CD4-positive, alpha-beta T cell (primary cell): ENCODE measurements around the gene TOMM40L. TPM values are rescaled to one million over a fixed set of nuclear protein-coding genes. Genes with fewer than 3 reads are reported as not detected.
"Not testable (repeated sequence)": the region's sequence is repeated elsewhere in the genome, so short reads cannot be mapped to it uniquely, and the experiment has no call there.

Experiments used
- ATAC-seq: fragments of 200-7000 bp; cut with Tn5 transposase; one replicate; pipeline ENCODE4 v1.10.0; 2022; ENCODE audit warnings: mild to moderate bottlenecking; ENCODE audit not compliant: poor library complexity
- CTCF ChIA-PET: fragments of 350-600 bp; sonication (Branson Sonifier 250); formaldehyde crosslinking; loops from one replicate; lab custom pipeline; 2021; ENCODE audit warnings: antibody characterized with exemption, inconsistent platforms; lab: Charles Lee
- POLR2A ChIA-PET: fragments of 350-600 bp; sonication (Branson Sonifier 250); formaldehyde crosslinking; loops from one replicate; lab custom pipeline; 2021; ENCODE audit warnings: antibody characterized with exemption, inconsistent platforms; lab: Charles Lee
- DNase-seq, 14 experiments: peaks; one replicate each; pipeline ENCODE4 v3.0.0-alpha.2; 2013 to 2020; ENCODE audit warnings: mixed read lengths in 2 of 14
- H3K27ac ChIP-seq, 2 donors: one replicate each; pipeline versions ENCODE4 v1.5.1 to v1.7.0; 2013; ENCODE audit warnings: low read length in 2 of 2, low read depth in 1 of 2, mild to moderate bottlenecking in 1 of 2
- H3K27me3 ChIP-seq, 2 experiments: 1 replicate in 1 of 2; 2 replicates in 1 of 2; pipeline versions ENCODE4 v1.6.1 to v1.7.0; 2013; ENCODE audit warnings: low read length in 2 of 2, control low read depth in 1 of 2, mild to moderate bottlenecking in 1 of 2, moderate library complexity in 1 of 2; ENCODE audit not compliant: insufficient read depth in 2 of 2, control insufficient read depth in 1 of 2
- H3K36me3 ChIP-seq: one replicate; pipeline ENCODE4 v1.6.1; 2013; ENCODE audit warnings: low read length, control low read depth; ENCODE audit not compliant: insufficient read depth
- H3K4me1 ChIP-seq: one replicate; pipeline ENCODE4 v1.6.1; 2013; ENCODE audit warnings: low read length, control low read depth; ENCODE audit not compliant: insufficient read depth
- H3K4me3 ChIP-seq: one replicate; pipeline ENCODE4 v1.5.1; 2013; ENCODE audit warnings: mild to moderate bottlenecking, low read length, moderate library complexity
- H3K9me3 ChIP-seq, 2 experiments: 1 replicate in 1 of 2; 2 replicates in 1 of 2; pipeline versions ENCODE4 v1.6.1 to v1.7.0; 2013; ENCODE audit warnings: low read length in 2 of 2, mild to moderate bottlenecking in 2 of 2, control low read depth in 1 of 2, moderate library complexity in 1 of 2; ENCODE audit not compliant: control insufficient read depth in 1 of 2, insufficient read depth in 1 of 2
- H3K27ac Mint-ChIP-seq: one replicate; pipeline ENCODE4 v1.8.0; 2020; ENCODE audit warnings: mixed read lengths
- H3K27me3 Mint-ChIP-seq: one replicate; pipeline ENCODE4 v1.8.0; 2021; ENCODE audit warnings: mixed read lengths
- H3K36me3 Mint-ChIP-seq: one replicate; pipeline ENCODE4 v1.8.0; 2021; ENCODE audit warnings: low read depth, mixed read lengths
- H3K4me1 Mint-ChIP-seq: one replicate; pipeline ENCODE4 v1.8.0; 2021; ENCODE audit warnings: low read depth, mixed read lengths
- H3K4me3 Mint-ChIP-seq: one replicate; pipeline ENCODE4 v1.8.0; 2020; ENCODE audit warnings: mild to moderate bottlenecking, mixed read lengths
- H3K9me3 Mint-ChIP-seq: one replicate; pipeline ENCODE4 v1.8.0; 2020; ENCODE audit warnings: mixed read lengths
- CTCF ChIP-seq: fragments of 200-600 bp; IDR thresholded peaks from one replicate; pipeline ENCODE4 v1.8.0; 2022; ENCODE audit warnings: antibody characterized with exemption, mild to moderate bottlenecking
- intact Hi-C, 2 experiments: fragments of 100-400 bp; cut with DNase I in 1 of 2; cut with micrococcal nuclease in 1 of 2; formaldehyde crosslinking; loops; one replicate each; pipeline versions ENCODE4 v1.15.1 to v1.9.0; 2023 to 2025; cut with DNase I, micrococcal nuclease
- total RNA-seq, 174 experiments: library from RNA in 2 of 174; stranded (reverse) in 2 of 174; gene quantifications; one replicate each; pipeline ENCODE4 v1.2.3 and lab custom pipeline; 2021 to 2026

The TOMM40L gene
- total RNA-seq, 2 experiments from 2014 or later, result 3.2 to 4.1 TPM

DNA sequence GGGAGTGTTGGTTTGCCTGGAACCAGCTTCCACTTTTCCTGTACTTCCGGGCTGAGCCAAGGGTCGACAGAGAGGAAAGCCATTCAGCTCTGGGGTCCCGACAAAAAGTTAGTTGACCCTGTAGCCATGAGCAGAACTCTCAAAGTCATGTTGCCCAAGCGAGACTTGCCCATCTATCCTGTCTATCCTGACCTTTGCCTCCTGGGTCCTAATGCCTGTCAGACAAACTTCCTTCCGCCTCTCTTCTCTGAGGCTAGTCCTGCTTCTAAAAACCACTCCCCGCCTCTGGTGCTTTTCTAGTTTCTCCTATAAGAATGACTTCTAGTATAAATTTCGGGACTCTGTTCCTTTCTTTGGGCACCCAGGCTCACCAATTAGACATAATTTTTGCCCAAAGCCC lies 25.0 kb downstream of the TOMM40L start:
- DNase-seq (no peak), ATAC-seq (no peak)
- POLR2A ChIA-PET, result no interaction called here
- H3K27me3 Mint-ChIP-seq, result peaks cover 17% of the 10 kb centered on the region
- H3K27ac Mint-ChIP-seq, result no peak overlapping the region
- no peaks in the 10 kb centered on the region for H3K9me3 Mint-ChIP-seq
- Histone ChIP-seq H3K9me3 (peaks cover 0 to 4% of the 10 kb centered on the region in 2 experiments), H3K36me3 (no peaks in the 10 kb centered on the region), H3K27ac (no peak overlapping the region), H3K4me3 (no peak overlapping the region), H3K4me1 (no peaks in the 10 kb centered on the region), H3K27me3 (peaks cover 0 to 5% of the 10 kb centered on the region in 2 experiments)
- no peaks in the 10 kb centered on the region for H3K4me1 Mint-ChIP-seq
- intact Hi-C loops, result no loop called here
- no peak for TF ChIP-seq CTCF
- no peak overlapping the region for H3K4me3 Mint-ChIP-seq
- CTCF ChIA-PET, result no interaction called here
- no peaks in the 10 kb centered on the region for H3K36me3 Mint-ChIP-seq

DNA sequence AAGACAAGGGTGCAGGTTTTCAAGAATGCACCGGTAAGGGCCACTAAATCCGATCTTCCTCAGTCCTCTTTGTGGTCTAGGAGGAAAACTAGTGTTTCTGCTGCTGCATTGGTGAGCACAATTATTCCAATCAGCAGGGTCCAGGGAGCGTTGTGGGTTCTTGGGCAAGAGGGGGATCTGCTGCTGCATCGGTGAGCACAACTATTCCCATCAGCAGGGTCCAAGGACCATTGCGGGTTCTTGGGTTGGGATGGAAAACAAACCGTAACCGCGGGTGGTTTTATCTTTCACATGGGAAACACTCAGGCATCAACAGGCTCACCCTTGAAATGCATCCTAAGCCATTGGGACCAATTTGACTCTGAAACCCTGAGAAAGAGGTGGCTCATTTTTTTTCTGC lies 25.7 kb downstream of the TOMM40L start:
- peaks cover 24% of the 10 kb centered on the region for H3K27me3 Mint-ChIP-seq
- intact Hi-C loops, result no loop called here
- DNase-seq (no peak), ATAC-seq (no peak)
- no peak overlapping the region for H3K27ac Mint-ChIP-seq
- H3K9me3 Mint-ChIP-seq, result peaks cover 2% of the 10 kb centered on the region
- ChIA-PET POLR2A (no interaction called here), CTCF (no interaction called here)
- no peaks in the 10 kb centered on the region for H3K36me3 ChIP-seq
- peaks cover under 1 to 4% of the 10 kb centered on the region in 2 experiments for H3K9me3 ChIP-seq
- H3K27me3 ChIP-seq, result peaks cover 0 to 5% of the 10 kb centered on the region in 2 experiments
- H3K4me1 Mint-ChIP-seq, result no peaks in the 10 kb centered on the region
- H3K4me3 Mint-ChIP-seq, result no peak overlapping the region
- H3K4me1 ChIP-seq, result no peaks in the 10 kb centered on the region
- TF ChIP-seq CTCF, result no peak
- H3K4me3 ChIP-seq, result no peak overlapping the region
- peaks cover 4% of the 10 kb centered on the region for H3K36me3 Mint-ChIP-seq
- no peak overlapping the region for H3K27ac ChIP-seq

- peaks cover 13 to 15% of the 10 kb centered on the region in 2 experiments for H3K9me3 ChIP-seq
- POLR2A ChIA-PET, CTCF ChIA-PET, DNase-seq, H3K4me3 Mint-ChIP-seq, H3K27ac Mint-ChIP-seq, H3K36me3 ChIP-seq, H3K9me3 Mint-ChIP-seq, H3K4me1 Mint-ChIP-seq, intact Hi-C loops, ATAC-seq, H3K27ac ChIP-seq, H3K4me3 ChIP-seq: not testable (repeated sequence)
- peaks cover 21 to 36% of the 10 kb centered on the region in 2 experiments for H3K27me3 ChIP-seq
- Mint-ChIP-seq H3K27me3 (peaks cover 57% of the 10 kb centered on the region), H3K36me3 (peaks cover 15% of the 10 kb centered on the region)
- H3K4me1 ChIP-seq, result peaks cover 14% of the 10 kb centered on the region
Observed at GRCh38 chr1:161255302-161255701, 29.4 kb downstream of the TOMM40L start.

- H3K27ac Mint-ChIP-seq, intact Hi-C loops, H3K27ac ChIP-seq, POLR2A ChIA-PET, H3K4me1 Mint-ChIP-seq, H3K4me3 ChIP-seq, H3K4me3 Mint-ChIP-seq, CTCF ChIA-PET, H3K9me3 Mint-ChIP-seq, DNase-seq, H3K36me3 ChIP-seq, ATAC-seq: not testable (repeated sequence)
- Mint-ChIP-seq H3K36me3 (peaks cover 15% of the 10 kb centered on the region), H3K27me3 (peaks cover 65% of the 10 kb centered on the region)
- Histone ChIP-seq H3K27me3 (peaks cover 29 to 42% of the 10 kb centered on the region in 2 experiments), H3K9me3 (peaks cover 13 to 15% of the 10 kb centered on the region in 2 experiments), H3K4me1 (peaks cover 15% of the 10 kb centered on the region)
Observed at GRCh38 chr1:161255955-161256520, 30.2 kb downstream of the TOMM40L start.

DNA sequence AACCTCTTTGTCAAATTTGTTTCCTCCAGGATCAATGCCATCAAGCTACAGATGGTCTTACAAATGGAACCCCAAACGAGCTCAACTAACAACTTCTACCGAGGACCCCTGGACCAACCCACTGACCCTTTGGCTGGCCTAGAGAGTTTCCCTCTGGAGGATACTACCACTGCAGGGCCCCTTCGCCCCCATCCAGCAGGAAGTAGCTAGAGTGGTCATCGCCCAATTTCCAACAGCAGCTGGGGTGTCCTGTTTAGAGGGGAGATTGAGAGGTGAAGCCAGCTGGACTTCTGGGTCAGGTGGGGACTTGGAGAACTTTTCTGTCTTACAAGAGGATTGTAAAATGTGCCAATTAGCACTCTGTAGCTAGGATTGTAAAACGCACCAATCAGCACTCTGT lies 31.2 kb downstream of the TOMM40L start:
- H3K27ac Mint-ChIP-seq, DNase-seq, H3K27ac ChIP-seq, intact Hi-C loops, ATAC-seq, H3K36me3 ChIP-seq, H3K4me3 ChIP-seq, H3K9me3 Mint-ChIP-seq, H3K4me1 Mint-ChIP-seq, POLR2A ChIA-PET, CTCF ChIA-PET, H3K4me3 Mint-ChIP-seq: not testable (repeated sequence)
- H3K9me3 ChIP-seq, result peaks cover 13 to 15% of the 10 kb centered on the region in 2 experiments
- peaks cover 17% of the 10 kb centered on the region for H3K4me1 ChIP-seq
- H3K27me3 Mint-ChIP-seq, result peaks cover 74% of the 10 kb centered on the region
- peaks cover 15% of the 10 kb centered on the region for H3K36me3 Mint-ChIP-seq
- peaks cover 38 to 47% of the 10 kb centered on the region in 2 experiments for H3K27me3 ChIP-seq
